Measurements from ENCODE around the gene ANKUB1.

- no peak for TF ChIP-seq CTCF (IDR thresholded peaks at IDR 0.05)
- no peak for TF ChIP-seq POLR2A (IDR thresholded peaks at IDR 0.05)
Measured at GRCh38 chr3:149781741-149782140, 10.6 kb downstream of the ANKUB1 start.

Data from thyroid gland (tissue), 4 donors.